CD4-positive, alpha-beta T cell treated with Interleukin-6 at 100 ng/mL for 8 hours (primary cell): ENCODE measurements around the gene KIF26B.
"Not testable (repeated sequence)": the region's sequence is repeated elsewhere in the genome, so short reads cannot be mapped to it uniquely, and the experiment has no call there.

Experiments used
- DNase-seq: peaks from one replicate; pipeline ENCODE4 v3.0.0-alpha.2; 2020; ENCODE audit warnings: mixed read lengths, low spot score

The KIF26B gene

GRCh38 chr1:245279346-245279745 is 124.6 kb downstream of the KIF26B start:
- no peak for DNase-seq

GRCh38 chr1:245283001-245283400 is 128.2 kb downstream of the KIF26B start:
- DNase-seq: no peak

GRCh38 chr1:245285168-245285567 is 130.4 kb downstream of the KIF26B start:
- no peak for DNase-seq

GRCh38 chr1:245288796-245289195 is 134.0 kb downstream of the KIF26B start:
- DNase-seq: no peak

DNA sequence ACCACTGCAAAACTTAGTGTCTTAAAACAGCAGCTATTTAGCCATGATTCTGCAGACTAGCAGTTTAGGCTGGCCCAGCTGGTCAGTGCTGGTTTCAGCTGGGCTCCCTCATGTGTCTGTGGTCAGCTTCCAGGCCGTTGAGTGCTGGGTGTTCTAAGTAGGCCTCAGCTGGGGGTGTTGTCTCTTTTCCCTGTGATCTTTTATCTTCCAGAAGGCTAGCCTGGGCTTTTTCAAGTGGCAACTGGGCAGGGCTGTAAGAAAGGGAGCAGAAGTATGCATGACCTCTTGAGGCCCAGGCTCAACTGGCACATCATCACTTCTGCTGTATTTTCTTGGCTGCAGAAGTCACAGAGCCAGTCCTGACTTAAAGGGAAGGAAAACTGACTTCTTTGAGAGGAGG is 136.1 kb downstream of the KIF26B start:
- DNase-seq: no peak

GRCh38 chr1:245291351-245291750 is 136.6 kb downstream of the KIF26B start:
- DNase-seq: no peak

DNA sequence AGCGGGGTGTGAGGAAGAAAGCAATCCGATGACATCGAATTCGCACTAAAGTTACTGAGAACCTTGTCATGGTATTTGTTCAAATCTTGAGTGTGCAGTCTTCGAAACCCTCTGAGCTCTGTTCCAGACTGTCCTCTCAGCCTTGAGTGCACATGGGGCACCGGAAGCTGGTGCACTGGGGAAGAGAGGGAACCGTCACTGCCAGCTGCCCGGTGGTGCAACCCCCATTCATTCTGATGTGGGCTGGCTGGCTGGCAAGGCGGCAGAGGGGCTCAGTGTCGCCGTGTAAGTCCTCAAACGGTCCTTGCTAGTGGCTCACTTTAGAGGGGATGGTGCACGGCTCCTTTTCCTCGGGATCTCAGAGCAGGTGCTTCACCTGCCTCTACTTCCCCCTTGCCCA is 137.4 kb downstream of the KIF26B start:
- no peak for DNase-seq

DNA sequence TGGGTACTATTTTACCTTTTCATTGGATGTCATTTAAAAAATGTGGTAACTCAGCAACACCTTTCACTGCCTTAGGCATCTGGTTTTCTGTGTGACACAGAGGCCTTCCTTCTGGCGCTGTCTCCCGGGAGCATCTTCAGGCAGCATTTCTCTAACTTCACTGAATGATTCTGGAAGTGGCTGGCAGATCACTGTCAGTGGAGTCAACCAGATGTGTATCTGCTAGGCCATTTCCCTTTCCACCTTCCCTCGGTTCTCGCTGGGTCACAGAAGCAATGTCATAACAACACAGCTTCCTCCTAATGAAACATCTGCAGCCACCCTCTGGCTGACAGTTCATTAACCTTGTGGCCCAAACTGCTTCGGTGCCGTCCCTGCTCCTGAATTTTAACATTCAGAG is 137.8 kb downstream of the KIF26B start:
- no peak for DNase-seq

DNA sequence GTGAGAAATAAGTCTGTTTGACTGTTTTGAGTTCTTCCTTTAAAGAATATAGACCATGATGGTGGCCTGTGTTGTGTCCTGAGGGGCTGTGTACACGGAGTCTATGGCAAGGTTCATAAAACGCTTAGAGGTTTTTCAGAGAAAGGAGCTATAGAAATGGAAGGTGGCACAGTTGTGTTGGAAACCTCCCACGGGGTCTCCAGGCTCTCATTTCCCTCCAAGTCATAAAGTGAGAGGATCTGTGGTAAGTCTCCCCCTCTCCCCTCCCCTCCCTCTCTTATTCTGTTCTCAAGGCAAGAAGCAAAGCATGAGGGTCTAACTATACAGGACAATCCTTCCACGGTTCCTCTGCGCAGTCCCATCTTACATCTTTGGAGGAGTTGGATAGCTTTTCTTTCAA is 139.2 kb downstream of the KIF26B start:
- no peak for DNase-seq

GRCh38 chr1:245298781-245299180 is 144.0 kb downstream of the KIF26B start:
- DNase-seq: no peak

- no peak for DNase-seq
Measured at GRCh38 chr1:245301162-245301580, 146.4 kb downstream of the KIF26B start.

DNA sequence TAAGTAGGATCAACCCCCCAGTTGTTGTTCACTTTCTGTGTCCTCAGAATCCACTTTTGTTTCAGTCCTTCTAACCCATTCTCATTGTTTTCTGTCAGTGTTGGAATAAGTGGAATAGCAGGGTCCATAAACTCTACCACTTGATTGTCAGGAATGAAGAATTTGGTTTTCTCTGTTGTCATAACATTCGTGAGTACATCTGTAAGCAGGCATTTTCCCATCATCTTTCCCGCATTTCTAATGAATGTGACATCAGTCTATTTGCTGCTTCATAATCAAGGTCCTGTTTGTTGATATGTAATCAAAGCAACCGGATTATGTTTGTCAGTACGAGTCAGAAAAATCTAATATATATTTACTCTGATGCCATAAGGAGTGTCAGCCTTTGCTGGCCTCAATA is 147.1 kb downstream of the KIF26B start:
- no peak for DNase-seq

- DNase-seq: no peak
Measured at GRCh38 chr1:245304698-245305097, 149.9 kb downstream of the KIF26B start.

DNA sequence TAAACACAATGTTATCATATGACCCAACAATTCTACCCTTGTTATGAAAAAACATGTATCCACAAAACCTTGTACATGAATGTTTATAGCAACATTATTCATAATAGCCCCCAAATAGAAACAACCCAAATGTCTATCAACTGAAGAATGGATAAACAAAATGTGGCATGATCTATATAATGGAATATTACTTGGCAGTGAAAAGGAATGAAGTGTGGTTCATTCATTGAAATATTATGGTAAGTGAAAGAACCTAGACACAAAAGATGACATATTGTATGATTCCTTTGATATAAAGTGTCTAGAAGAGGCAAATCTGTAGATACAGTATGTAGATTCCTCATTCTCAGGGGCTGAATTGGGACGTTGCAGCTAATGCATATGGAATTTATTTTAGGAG is 151.2 kb downstream of the KIF26B start:
- DNase-seq: no peak

GRCh38 chr1:245306628-245307410 is 152.0 kb downstream of the KIF26B start:
- DNase-seq: no peak

GRCh38 chr1:245310571-245311531 is 156.1 kb downstream of the KIF26B start:
- no peak for DNase-seq

GRCh38 chr1:245311887-245312536 is 157.2 kb downstream of the KIF26B start:
- DNase-seq: no peak

DNA sequence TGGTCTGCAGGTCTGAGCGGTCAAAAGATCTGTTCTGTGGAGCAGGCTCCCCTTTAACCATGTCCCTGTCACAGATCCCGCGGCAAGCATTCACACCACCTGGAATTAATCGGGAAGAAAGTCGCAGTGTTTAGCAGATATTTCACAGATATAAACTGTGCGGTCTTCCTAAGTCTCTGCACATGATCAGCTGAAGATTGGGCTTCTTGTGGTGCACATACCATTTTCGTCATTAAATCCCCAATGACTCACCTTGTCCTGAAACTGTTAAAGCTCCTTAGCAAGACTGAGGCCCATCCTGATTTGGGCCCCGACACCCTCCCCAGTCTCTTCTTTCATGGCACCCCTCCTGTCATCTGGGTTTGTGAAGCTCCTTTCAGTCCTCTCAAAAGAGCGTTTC is 158.8 kb downstream of the KIF26B start:
- DNase-seq: no peak

DNA sequence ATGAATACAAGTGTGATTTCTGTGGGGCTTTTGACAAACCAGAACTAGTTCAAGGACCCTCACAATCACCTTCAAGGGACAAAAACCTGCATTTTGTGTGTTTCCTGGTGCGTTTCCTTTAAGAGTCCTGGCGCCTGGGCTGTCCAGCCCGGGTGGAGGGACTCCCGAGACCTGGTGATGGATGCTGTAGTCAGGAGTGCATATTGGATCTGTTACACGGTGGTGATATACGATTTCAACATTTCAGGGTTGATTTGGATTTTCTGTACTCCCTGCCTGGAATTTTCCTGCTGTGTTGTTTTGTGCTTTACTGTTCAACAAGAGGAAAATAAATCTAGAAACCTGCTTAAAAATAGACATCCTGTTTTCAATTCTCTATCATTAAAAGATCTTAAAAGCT is 162.0 kb downstream of the KIF26B start:
- no peak for DNase-seq

GRCh38 chr1:245317217-245317616 is 162.4 kb downstream of the KIF26B start:
- DNase-seq: no peak

- DNase-seq: no peak
Measured at GRCh38 chr1:245319094-245319493, 164.3 kb downstream of the KIF26B start.

DNA sequence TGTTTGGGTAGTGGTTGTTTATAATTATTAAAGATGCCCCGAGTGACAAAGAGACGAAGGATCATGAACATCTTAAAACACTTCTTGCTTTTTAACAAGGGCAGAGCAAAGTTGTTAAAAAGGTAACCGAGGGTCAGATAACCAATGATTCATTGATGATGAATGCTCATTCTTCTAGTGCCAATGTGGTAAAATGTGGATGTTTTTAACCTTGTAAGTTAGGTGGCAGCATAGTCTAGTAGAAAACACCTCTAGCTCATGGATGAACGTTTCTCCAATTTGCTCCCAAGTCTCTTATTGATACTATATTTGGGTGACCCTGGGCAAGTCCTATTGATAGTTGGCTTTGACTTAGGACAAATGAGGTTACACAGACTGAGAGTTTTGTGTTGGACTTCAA is 167.9 kb downstream of the KIF26B start:
- DNase-seq: no peak

DNA sequence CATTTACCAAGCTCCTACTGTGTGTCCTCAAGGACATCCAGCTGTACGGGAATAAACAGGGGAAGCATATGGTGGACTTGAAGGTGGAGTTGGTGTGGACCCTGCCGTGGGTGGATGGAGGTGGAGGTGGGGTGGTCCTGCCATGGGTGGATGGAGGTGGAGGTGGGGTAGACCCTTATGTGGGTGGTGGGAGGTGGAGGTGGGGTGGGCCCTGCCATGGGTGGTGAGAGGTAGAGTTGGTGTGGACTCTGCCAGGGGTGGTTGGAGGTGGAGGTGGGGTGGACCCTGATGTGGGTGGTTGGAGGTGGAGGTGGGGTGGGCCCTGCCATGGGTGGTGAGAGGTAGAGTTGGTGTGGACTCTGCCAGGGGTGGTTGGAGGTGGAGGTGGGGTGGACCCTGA is 169.0 kb downstream of the KIF26B start:
- DNase-seq: not testable (repeated sequence)
